Ishikawa (cell line): ENCODE results near the gene STARD3.

ENCODE experiments used
- CEBPB ChIP-seq: IDR thresholded peaks from 2 replicates; pipeline ENCODE4 v1.6.1; 2012
- CREB1 ChIP-seq: IDR thresholded peaks from 2 replicates; pipeline ENCODE4 v1.6.1; 2012; ENCODE audit warnings: low read depth
- EGR1 ChIP-seq: IDR thresholded peaks from 2 replicates; pipeline ENCODE4 v1.6.1; 2012
- EP300 ChIP-seq: IDR thresholded peaks from 2 replicates; pipeline ENCODE4 v1.6.1; 2012; ENCODE audit warnings: borderline replicate concordance
- NFIC ChIP-seq: IDR thresholded peaks from 2 replicates; pipeline ENCODE4 v1.6.1; 2012
- RAD21 ChIP-seq: IDR thresholded peaks from 2 replicates; pipeline ENCODE4 v1.6.1; 2012; ENCODE audit warnings: low read depth
- TAF1 ChIP-seq: IDR thresholded peaks from 2 replicates; pipeline ENCODE4 v1.6.1; 2012; ENCODE audit warnings: low read depth, mild to moderate bottlenecking
- TCF12 ChIP-seq: IDR thresholded peaks from 2 replicates; pipeline ENCODE4 v1.6.1; 2012; ENCODE audit warnings: low read depth
- TEAD4 ChIP-seq: IDR thresholded peaks from 2 replicates; pipeline ENCODE4 v1.6.1; 2012
- YY1 ChIP-seq: IDR thresholded peaks from 2 replicates; pipeline ENCODE4 v1.6.1; 2012; ENCODE audit warnings: low read depth
- ZBTB7A ChIP-seq: IDR thresholded peaks from 2 replicates; pipeline ENCODE4 v1.6.1; 2012; ENCODE audit warnings: low read depth
- TF ChIP-seq, protein P1 (sequence below): IDR thresholded peaks from 2 replicates; pipeline ENCODE4 v1.6.1; 2012; ENCODE audit warnings: low read depth, mild to moderate bottlenecking
- TF ChIP-seq, protein P2 (sequence below): IDR thresholded peaks from 2 replicates; pipeline ENCODE4 v1.6.1; 2012
- TF ChIP-seq, protein P3 (sequence below): IDR thresholded peaks from 2 replicates; pipeline ENCODE4 v1.6.1; 2012

Gene STARD3

DNA sequence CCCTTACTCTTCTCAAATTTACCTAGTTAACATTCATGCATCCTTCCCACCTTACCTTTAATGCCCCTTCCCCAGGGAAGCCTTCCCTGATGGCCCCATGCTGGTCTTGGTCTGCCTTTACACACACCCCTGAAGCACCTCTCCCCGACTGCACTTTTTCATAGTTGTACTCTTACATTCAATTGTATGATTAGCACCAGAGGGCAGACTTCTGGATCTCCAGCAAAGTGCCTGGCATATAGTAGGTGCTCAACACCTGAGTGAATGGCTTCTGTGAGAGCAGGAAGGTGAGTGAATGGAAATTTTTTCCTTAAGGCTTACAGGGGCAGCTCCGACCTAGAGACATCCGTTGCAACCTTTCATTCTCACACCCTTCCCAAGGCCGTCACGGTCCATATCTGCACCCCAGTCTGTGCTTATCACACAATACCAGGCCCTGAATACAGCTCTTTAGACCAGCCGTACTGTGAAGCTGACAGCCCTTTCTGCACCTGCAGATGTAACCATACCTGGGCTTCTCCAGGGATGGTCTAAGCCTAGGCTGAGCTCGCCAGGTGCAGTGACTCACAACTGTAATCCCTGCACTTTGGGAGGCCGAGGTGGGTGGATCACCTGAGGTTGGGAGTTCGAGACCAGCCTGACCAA is 46.5 kb downstream of the STARD3 start:
- no peak for TF ChIP-seq EGR1
- TF ChIP-seq, protein P1, sequence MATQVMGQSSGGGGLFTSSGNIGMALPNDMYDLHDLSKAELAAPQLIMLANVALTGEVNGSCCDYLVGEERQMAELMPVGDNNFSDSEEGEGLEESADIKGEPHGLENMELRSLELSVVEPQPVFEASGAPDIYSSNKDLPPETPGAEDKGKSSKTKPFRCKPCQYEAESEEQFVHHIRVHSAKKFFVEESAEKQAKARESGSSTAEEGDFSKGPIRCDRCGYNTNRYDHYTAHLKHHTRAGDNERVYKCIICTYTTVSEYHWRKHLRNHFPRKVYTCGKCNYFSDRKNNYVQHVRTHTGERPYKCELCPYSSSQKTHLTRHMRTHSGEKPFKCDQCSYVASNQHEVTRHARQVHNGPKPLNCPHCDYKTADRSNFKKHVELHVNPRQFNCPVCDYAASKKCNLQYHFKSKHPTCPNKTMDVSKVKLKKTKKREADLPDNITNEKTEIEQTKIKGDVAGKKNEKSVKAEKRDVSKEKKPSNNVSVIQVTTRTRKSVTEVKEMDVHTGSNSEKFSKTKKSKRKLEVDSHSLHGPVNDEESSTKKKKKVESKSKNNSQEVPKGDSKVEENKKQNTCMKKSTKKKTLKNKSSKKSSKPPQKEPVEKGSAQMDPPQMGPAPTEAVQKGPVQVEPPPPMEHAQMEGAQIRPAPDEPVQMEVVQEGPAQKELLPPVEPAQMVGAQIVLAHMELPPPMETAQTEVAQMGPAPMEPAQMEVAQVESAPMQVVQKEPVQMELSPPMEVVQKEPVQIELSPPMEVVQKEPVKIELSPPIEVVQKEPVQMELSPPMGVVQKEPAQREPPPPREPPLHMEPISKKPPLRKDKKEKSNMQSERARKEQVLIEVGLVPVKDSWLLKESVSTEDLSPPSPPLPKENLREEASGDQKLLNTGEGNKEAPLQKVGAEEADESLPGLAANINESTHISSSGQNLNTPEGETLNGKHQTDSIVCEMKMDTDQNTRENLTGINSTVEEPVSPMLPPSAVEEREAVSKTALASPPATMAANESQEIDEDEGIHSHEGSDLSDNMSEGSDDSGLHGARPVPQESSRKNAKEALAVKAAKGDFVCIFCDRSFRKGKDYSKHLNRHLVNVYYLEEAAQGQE = no peak
- TF ChIP-seq TCF12 = no peak
- TF ChIP-seq RAD21 = no peak
- no peak for TF ChIP-seq EP300
- no peak for TF ChIP-seq ZBTB7A
- no peak for TF ChIP-seq TAF1
- TF ChIP-seq CREB1 = no peak
- TF ChIP-seq TEAD4 = no peak

DNA sequence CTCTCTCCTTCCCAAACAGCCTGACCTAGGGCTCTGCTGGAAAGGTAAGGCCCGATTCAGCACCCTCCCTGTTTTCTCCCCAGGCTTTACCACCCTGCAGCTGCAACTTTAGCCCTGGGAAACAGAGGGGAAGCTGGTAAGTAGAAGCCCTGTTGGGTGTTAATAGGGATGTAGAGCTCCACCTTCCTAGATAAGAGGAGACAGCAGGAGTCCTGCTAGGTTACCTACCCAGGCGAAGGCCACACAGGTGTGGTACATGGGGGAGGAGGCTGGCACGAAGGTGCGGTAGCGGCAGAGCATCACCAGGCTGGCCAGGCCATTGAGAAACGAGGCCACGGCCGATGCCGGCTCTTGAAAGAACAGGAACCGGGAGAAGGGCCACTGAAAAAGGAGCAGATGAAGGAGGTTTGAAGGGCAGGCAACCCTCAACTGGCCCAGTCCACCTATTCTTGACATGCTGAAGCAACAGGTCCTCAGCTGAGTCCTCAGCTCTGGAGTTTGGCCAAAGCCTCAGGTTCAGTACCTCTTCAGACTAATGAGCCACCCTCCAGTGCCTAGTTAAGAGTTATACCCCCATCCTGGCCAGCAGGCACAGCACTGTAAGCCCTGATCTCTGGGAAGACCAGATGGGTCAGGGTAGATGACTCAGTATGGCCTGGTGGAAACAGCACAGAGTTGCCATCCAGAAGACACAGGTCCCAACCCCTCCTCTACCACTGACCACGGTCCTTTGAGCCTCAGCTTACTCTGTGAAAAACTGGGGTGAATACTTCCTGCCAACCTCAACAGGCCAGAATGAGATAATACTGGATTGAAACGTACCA is 47.6 kb downstream of the STARD3 start:
- TF ChIP-seq, protein P1 = no peak
- TF ChIP-seq CEBPB (no peak), NFIC (no peak)

- TF ChIP-seq, protein P2, sequence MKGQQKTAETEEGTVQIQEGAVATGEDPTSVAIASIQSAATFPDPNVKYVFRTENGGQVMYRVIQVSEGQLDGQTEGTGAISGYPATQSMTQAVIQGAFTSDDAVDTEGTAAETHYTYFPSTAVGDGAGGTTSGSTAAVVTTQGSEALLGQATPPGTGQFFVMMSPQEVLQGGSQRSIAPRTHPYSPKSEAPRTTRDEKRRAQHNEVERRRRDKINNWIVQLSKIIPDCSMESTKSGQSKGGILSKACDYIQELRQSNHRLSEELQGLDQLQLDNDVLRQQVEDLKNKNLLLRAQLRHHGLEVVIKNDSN = no peak
- TF ChIP-seq NFIC (no peak), TCF12 (no peak), RAD21 (no peak), TEAD4 (no peak), YY1 (no peak)
Observed at GRCh38 chr17:39687101-39687545, 50.2 kb downstream of the STARD3 start.

DNA sequence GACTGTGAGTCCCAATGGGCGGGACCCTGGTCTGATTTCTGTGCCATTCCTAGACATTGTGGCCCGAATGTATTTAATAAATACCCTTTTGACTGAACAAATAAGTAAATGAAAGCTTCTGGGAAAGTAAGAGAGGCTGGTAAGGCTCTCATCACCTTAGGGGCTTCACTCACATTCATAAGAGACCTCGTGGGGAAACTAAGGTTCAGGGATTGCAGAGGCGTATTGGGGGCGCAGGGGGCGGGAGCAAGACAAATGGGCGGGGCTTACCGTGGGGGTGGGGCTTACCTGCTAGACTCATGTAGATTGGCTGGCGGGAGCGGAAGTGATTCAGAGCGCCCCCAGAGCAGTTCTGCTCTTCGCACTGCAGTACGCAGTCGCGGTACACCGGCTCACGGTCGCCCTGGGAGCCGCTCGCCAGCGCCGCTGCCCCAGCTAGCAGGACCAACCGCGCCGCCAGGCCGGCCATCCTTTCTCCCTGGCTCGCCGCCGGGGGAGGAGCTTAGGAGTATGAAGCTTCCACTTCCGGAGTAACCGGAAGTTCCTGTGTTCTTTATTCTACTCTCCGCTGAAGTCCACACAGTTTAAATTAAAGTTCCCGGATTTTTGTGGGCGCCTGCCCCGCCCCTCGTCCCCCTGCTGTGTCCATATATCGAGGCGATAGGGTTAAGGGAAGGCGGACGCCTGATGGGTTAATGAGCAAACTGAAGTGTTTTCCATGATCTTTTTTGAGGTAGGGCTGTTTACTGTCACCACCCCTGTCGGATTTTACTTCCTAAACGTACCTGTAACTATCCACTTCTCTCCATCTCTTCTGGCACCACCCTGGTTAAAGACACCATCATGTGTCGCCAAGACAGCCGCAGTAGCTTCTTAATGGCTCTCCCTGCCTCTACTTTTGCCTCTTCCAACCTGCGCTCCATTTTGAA is 50.9 kb downstream of the STARD3 start, which contains the start of gene PGAP3:
Gene PGAP3 (minus strand): TSS at position 512 of the 929 bp plus-strand sequence. CDS start 43 bp downstream, at position 469.
- TF ChIP-seq RAD21 (peak; percentile 2; the same call in 1 of the 2 replicates), ZBTB7A (no peak), TCF12 (peak; percentile 72), TEAD4 (no peak), TAF1 (peak; percentile 60), NFIC (peak; percentile 26; the same call in 1 of the 2 replicates), YY1 (peak; percentile 74)
- TF ChIP-seq, protein P1 = no peak
- TF ChIP-seq, protein P2 = no peak
- TF ChIP-seq, protein P3, sequence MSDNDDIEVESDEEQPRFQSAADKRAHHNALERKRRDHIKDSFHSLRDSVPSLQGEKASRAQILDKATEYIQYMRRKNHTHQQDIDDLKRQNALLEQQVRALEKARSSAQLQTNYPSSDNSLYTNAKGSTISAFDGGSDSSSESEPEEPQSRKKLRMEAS = no peak; the same call in 1 of the 2 replicates
